CD4-positive, alpha-beta T cell treated with Interleukin-6 for 4 hours (primary cell): ENCODE data around the gene CACNA2D3.

Experiments
- DNase-seq: peaks from one replicate; pipeline ENCODE4 v3.0.0-alpha.2; 2020; ENCODE audit warnings: mixed read lengths

Gene CACNA2D3

GRCh38 chr3:54543446-54543845 is 421.1 kb downstream of the CACNA2D3 start:
- DNase-seq: no peak

DNA sequence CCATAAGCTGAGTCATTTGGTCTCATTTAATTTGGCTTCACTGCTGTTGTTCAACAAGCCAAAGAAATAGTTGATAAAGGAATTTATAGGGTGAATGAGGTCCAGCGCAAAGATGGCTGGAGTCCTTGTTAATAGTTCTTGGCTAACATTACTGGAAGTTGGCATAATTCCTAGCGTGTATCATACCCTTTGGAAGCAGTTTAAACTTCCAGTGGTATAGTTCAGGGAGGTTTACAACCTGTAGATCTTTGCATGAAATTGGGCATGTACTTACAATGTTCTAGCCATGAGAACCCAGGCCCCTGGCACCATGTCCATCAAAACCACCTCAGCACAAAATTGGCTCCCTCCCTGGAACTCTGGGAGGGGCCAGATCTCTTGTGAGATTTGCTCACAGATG is 424.7 kb downstream of the CACNA2D3 start:
- DNase-seq: no peak

- DNase-seq: no peak
These were observed 425.5 kb downstream of the CACNA2D3 start for GRCh38 chr3:54547846-54548245.

- DNase-seq: no peak
These were observed 427.4 kb downstream of the CACNA2D3 start for GRCh38 chr3:54549607-54550220.

GRCh38 chr3:54550221-54550977 is 428.0 kb downstream of the CACNA2D3 start:
- DNase-seq: no peak

DNA sequence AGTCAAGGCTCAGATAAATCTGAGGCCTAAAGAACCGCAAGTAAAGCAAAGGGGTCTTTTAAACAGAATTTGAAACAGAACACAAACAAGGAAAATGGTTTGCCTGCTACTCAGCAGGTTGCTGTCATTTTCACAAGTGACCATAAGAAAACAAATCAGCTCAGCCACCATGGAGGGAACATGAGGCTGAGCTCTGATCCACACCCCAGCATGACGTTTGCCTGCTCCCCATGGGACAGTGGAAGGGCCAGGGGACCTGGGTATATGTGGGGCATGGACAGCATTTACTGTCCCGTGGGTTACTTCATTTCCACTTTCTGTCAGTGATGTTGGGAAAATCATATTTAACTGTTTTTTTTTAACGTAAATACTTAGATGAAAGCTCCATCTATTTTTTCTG is 434.3 kb downstream of the CACNA2D3 start:
- no peak for DNase-seq

DNA sequence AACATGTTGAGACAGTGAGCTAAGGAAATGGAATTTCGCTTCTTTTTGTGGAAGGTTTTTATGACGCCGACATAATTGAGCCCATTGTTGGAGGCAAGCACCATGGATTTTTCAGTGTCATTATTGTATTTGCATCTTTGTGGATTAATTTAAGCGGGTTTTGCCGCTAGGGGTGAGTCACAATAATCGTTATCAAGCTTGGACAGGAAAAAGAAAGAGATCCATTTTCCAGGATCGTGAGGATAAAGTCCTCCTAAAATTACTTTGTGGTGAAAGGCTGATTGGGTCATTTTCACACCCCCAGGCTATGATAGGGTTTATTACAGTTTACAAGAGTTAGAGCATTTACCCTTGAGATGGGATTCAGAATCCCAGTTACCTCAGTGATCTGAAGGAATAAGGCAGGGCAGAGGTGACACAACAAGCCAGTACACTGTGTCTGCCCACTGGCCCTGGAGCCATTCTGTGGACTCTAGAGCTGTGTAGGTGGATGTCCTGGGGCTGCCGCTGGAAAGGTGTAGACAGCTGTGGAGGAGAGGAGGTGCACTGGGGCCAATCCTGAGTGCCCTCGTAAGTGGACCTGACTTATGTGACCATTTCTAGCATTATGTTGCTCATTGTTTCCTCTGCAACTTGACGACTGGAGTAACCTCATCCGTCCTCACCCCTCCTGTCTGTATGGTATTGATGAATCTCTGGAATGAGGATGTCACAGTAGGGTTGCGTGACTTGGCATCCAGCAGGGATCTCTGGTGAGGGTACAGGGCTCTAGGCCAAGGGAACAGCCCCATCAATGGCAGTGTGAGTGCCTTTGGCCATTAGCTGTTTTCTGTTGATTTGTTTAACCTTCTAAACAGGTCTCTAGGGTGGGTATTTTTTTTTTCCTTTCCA is 435.4 kb downstream of the CACNA2D3 start:
- no peak for DNase-seq

- no peak for DNase-seq
These were observed 441.3 kb downstream of the CACNA2D3 start for GRCh38 chr3:54563501-54564200.

GRCh38 chr3:54564374-54564925 is 442.1 kb downstream of the CACNA2D3 start:
- DNase-seq: no peak

DNA sequence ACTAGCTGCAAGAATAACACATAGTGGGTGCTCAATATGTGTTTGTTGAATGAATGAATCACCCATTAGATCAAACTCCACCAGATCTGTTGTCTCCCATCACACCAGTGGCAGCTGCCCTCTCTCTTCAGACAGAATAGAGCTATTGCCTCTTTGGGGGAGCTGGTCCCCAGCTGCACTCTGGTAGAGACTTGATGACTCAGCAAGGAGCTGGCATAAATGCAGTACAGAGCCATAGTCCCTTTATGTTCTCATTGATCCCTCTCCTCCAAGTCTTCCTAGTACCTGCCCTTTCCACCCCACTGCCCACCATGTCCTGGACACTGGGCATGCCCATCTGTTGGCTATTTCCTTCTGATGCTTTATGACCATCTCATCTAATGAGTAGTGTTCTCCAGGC is 443.6 kb downstream of the CACNA2D3 start:
- DNase-seq: no peak

DNA sequence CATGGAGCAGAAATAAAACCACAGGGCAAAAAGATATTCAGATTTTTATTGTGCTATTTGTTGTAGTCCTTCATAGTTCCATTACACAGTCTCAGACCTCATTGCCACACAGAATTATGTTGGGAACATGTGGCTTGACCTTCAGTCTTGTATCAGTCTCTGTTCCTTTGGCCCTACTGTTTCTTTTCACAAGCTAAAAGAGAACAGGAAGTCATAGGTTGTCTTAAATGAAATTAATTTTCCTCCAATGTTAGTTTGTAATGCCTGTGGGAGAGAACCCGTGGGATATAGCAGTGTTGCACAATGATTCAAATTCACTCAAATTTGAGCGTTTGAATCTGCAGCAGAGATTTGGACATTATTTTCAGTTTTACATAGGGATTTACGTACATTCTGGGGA is 445.6 kb downstream of the CACNA2D3 start:
- no peak for DNase-seq

- no peak for DNase-seq
These were observed 447.7 kb downstream of the CACNA2D3 start for GRCh38 chr3:54570008-54570407.

GRCh38 chr3:54572197-54572895 is 450.0 kb downstream of the CACNA2D3 start:
- no peak for DNase-seq

DNA sequence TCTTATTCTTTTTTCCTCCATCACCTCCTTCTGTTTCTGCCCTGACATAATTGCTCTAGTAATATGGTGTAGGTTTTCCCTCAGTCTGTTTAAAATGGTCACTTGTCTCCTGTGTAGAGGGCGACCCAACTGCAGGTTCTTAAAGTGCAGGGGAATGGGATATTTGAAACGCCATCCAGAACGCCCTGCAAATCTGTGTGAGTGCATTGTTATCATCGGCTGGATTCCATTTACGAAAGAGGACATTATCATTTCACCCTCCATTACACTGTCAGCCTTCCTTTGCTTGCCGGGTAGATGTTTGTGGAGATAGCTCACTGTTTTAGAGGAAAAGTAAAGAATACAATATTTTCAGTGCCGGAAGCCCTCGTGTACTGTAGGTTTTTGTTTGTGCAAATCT is 451.5 kb downstream of the CACNA2D3 start:
- no peak for DNase-seq

DNA sequence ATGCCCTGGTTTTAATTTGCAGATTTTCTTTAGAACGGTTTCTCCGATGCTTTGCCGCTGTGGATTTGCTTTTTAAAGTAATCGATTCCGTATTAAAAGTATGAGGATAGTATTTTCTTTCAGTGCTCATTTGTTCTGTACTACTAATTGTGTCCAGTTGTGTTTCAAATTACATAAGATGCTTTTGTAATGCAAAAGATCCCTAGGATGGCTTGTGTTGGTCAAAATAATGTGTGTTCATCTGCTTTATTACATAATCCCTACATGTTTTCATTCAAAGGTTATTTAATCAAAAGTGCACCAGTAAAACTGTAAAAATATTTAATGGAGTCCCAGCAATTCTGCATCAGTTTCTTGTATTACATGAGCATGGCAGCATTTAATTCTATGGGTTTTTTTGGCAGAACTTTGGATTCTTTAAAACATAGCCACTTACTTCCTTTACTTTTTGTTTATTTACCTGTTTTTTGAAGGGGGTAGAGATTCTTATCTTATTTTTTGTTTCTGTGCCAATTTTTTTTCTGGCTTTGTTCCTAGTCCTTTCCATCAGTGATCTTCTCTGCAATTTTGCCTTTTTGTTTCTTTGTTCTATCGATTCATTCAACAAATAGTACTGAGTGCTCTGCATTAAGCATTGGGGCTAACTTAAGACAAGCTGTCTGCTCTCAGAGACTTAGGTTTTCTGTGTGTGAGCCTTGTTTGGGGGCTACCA is 452.7 kb downstream of the CACNA2D3 start:
- no peak for DNase-seq

DNA sequence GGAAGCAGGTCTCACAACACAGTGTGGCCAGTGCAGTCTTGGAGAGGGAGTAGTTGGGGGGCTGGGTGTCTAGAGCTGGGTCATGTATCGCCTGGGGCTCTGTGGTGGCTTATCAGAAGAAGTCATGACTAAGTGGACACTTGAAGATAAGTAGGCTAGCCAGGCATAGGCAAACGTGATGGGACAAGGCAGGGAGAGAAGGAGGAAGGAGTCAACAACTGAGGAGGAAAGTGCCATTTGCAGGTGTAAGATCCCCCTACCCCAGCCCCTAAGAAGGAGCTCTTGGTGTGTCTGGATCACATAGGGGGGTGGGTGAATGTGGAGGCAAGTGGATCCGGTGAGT is 453.2 kb downstream of the CACNA2D3 start:
- no peak for DNase-seq

- no peak for DNase-seq
These were observed 455.0 kb downstream of the CACNA2D3 start for GRCh38 chr3:54577313-54577712.

DNA sequence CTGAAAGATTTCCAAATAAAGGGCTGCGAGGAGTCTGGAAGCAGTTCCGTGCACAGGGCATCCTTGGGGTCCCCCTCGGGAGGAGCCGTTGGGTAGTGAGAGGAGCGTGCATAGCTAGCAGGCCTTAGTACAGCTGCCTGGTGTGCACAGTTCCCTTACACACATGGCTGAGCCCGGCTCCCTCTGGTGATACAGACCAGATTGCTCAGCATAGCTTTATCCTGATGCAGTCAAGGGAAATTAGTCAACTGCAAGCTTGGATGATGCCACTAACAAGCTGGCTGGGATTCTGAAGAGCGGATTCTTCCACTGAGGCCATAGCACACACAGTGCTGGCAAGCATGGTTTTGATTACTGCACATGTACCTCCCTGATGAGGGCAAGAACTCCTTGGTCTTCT is 456.1 kb downstream of the CACNA2D3 start:
- no peak for DNase-seq

GRCh38 chr3:54580453-54580852 is 458.1 kb downstream of the CACNA2D3 start:
- no peak for DNase-seq

GRCh38 chr3:54582424-54582823 is 460.1 kb downstream of the CACNA2D3 start:
- DNase-seq: no peak

- DNase-seq: no peak
These were observed 468.8 kb downstream of the CACNA2D3 start for GRCh38 chr3:54591157-54591556.

- DNase-seq: no peak
These were observed 471.3 kb downstream of the CACNA2D3 start for GRCh38 chr3:54593653-54594052.
